HG02943 (cell line): ENCODE data around the gene LPP.
"Not testable (repeated sequence)": the region's sequence is repeated elsewhere in the genome, so short reads cannot be mapped to it uniquely, and the experiment has no call there.

Experiments
- ATAC-seq: cut with Tn5 transposase; IDR thresholded peaks from one replicate; pipeline ENCODE4 v1.9.1; 2021; ENCODE audit warnings: mild to moderate bottlenecking, low read depth, moderate library complexity; ENCODE audit not compliant: unreplicated experiment

LPP gene

GRCh38 chr3:188411750-188412149 lies 257.8 kb downstream of the LPP start:
- ATAC-seq: no peak

GRCh38 chr3:188415196-188415595 lies 261.2 kb downstream of the LPP start:
- ATAC-seq: no peak

DNA sequence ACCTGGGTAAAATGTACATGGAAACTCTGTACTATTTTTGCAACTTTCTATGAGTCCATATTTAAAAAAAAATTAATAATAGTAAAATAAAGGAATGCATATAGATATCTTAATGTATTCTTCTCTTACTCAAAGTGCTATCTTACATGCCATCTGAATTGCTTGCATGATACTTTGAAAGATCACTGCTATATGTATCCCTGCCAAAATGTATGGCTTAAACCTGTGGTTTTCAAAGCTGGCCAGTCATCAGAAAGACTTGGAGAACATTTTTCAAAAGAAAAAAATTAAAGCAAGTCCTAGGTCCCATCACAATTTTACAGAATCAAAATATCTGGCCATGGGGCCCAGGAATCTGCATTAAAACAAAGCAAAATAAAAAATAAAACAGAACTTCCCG lies 262.1 kb downstream of the LPP start:
- no peak for ATAC-seq

- ATAC-seq: no peak
Observed at GRCh38 chr3:188417271-188417696, 263.3 kb downstream of the LPP start.

DNA sequence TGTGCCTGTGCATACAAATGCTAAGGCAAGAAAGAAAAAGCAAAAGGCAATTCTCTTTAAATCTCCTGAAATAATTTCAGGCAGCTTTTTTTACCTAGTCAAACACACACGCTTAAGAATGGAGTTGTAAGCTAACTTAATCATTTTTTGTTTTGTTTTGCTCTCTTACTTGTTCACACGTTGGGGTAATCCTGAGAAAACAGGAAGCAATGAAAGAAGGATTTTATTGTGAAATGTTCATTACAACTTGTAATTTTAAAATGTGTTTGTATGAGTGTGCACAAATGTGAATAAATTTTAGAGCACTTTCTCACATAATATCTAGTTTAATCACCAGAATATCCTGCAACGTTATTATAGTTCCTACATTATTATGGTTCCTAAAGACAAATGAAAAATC lies 263.8 kb downstream of the LPP start:
- ATAC-seq: no peak

- peak; percentile 42 for ATAC-seq
Observed at GRCh38 chr3:188421151-188421821, 267.3 kb downstream of the LPP start.

DNA sequence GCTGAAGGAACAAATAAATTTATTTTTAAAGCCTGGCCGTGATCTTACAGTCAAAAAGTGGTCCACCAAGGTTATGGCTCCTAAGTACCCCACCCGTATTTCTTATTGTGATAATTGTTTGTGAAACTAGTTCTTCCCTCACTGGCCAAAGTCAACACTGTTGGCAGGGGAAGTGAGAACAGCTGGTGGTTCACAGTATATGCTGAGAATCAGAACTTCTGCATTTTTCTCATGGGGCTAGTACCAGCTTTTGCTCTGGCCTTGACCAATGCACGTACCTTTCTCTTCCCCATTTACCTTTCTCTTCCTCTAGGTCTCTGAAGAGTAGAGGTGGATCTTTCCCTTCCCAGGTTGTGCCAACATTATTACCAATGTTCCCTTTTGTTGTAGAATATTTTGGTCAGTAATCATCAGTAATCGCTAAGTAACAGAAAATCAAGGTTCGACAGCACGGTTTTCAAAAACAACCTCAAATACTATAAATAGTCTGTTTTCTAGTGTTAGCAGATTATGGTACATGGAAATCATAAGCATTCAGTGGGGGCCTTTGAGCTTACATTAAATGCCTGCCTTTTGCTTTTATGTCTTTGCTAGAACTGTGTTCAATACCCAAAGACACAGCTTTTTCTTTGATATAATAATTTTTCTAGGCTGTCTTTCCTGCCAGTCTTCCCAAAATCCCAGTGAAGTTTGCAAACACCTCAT lies 268.0 kb downstream of the LPP start:
- peak; percentile 100 for ATAC-seq

- not testable (repeated sequence) for ATAC-seq
Observed at GRCh38 chr3:188427981-188428380, 274.0 kb downstream of the LPP start.

- no peak for ATAC-seq
Observed at GRCh38 chr3:188431040-188431439, 277.1 kb downstream of the LPP start.

- ATAC-seq: no peak
Observed at GRCh38 chr3:188431553-188431952, 277.6 kb downstream of the LPP start.

GRCh38 chr3:188432802-188433520 lies 279.0 kb downstream of the LPP start:
- no peak for ATAC-seq

DNA sequence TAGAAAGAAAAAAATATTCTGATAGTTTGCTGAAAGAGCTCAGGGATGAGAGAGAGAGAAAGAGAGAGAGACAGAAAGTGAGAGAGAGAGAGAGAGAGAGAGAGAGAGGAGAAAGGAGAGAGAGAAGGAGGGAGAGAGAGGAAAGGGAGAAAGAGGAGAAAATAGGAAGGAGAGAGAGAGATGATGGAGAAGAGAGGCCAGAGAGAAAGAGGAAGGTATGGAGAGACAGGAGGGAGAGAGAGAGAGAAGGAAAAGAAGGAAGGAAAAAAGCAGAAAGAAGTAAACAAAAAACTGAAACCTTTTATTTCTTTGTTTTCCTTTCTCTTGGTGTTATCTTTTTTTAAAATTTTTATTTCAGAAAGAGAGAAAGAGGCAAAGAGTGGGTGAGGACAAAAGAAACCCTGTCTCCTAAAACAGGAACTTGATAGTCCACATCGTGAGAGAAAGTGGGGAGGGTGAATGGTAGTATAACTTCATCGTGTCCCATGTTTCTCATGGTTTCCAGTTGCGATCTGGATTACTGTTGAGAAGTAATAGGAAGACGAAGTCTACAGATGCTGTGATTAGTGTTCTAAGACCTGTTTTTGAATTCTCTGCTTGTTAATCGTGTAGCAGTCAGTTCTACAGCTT lies 279.7 kb downstream of the LPP start:
- no peak for ATAC-seq

DNA sequence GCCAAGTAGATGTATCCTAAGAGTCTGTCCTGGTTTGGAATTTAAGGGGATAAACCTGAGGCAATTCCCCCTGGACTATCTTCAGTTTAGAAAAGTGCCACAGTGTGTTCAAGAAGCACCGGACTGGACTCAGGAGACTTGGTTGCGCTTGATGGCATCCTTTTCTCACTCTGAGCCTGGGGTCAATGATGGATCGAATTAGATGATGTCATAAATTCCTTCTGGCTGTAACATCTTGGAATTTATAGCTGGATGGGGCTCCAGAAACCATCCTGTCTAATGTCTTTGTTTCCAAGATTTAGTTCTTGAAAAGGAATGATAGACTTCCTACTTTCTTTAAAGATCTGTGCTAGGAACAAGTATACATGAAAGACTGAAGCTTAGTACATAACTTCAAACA lies 280.6 kb downstream of the LPP start:
- ATAC-seq: no peak

GRCh38 chr3:188435266-188435665 lies 281.3 kb downstream of the LPP start:
- ATAC-seq: no peak

GRCh38 chr3:188437926-188438325 lies 284.0 kb downstream of the LPP start:
- ATAC-seq: no peak

DNA sequence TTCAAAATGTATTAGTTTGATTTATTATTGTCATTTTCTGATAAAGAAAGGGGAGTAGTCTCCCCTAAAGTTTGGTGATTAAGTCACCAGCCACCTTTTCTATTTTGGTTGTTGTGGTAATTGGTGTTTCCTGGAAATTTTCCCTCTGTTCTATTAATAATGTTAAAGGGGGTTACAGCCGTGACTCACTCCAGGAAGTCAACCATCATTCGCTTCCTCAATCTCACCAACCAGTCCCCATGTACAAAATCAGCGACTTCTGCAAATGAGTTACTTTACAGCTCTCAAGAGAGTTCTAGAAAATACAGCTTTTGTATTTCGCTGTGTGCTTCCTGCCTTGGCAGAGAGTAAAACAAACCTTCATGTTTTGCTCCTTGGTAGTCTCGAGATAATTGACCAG lies 285.1 kb downstream of the LPP start:
- peak; percentile 76 for ATAC-seq

GRCh38 chr3:188440340-188440972 lies 286.5 kb downstream of the LPP start:
- no peak for ATAC-seq

DNA sequence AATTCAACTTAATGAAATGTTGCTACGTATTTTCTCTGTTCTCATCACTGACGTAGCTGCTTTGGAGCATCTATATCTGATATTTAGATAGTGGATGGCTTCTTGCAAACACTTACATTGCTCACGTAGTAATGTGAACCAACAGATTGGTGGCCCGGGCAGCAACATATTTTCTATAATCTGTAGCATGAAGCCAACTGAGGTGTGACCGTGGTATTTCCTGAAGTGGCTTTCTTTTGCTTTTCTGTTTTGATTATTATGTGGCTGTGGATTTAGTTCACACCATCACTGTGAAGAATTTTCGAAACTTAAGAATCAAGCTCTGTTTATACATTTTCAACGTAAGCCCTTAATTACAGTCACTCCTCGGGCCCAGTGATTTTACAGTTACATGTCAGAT lies 288.5 kb downstream of the LPP start:
- ATAC-seq: no peak

DNA sequence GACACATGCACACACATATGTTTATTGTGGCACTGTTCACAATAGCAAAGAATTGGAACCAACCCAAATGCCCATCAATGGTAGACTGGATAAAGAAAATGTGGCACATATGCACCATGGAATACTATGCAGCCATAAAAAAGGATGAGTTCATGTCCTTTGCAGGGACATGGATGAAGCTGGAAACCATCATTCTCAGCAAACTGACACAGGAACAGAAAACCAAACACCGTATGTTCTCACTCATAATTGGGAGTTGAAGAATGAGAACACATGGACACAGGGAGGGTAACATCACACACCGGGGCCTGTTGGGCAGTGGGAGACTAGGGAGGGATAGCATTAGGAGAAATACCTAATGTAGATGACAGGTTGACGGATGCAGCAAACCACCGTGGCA lies 291.2 kb downstream of the LPP start:
- not testable (repeated sequence) for ATAC-seq

- peak; percentile 74 for ATAC-seq
Observed at GRCh38 chr3:188446014-188446413, 292.1 kb downstream of the LPP start.

DNA sequence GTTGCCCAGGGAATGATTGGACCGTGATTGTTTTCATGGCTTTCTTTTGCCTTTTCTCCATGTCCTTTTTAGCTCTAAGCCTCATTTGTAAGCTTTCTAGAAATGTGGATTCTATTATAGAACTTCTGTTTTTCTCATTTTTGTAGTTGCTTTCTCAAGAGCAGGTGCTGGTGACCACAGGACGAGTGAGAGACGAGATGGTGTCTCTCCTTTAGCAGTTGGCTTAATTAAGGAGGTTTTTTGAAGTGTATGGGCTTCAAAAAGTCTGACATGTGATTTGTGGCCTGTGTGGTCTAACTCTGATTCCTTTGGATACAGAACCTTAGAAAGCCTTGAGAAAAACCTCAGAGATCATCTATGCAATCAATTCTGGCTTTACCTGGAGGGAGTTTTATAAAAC lies 292.8 kb downstream of the LPP start:
- ATAC-seq: peak; percentile 61
